KMS-11 (cell line): Measurements from ENCODE around the gene GOLGA6A.

Source experiments
- H2AFZ ChIP-seq: fragments of 200-600 bp; sonication (generic); 2 replicates; pipeline ENCODE4 v1.6.1; 2016; ENCODE audit warnings: antibody characterized with exemption, mixed run types, low read depth
- H3K27ac ChIP-seq: fragments of 200-600 bp; sonication (generic); 2 replicates; pipeline ENCODE4 v1.6.1; 2016; ENCODE audit warnings: mild to moderate bottlenecking, mixed run types
- H3K27me3 ChIP-seq: fragments of 200-600 bp; sonication (generic); 2 replicates; pipeline ENCODE4 v1.6.1; 2017; ENCODE audit warnings: mild to moderate bottlenecking, low read depth, mixed run types, moderate library complexity; ENCODE audit not compliant: insufficient read depth
- H3K36me3 ChIP-seq: fragments of 200-600 bp; sonication (generic); 2 replicates; pipeline ENCODE4 v1.6.1; 2017; ENCODE audit warnings: mild to moderate bottlenecking, mixed run types; ENCODE audit not compliant: insufficient read depth
- H3K4me1 ChIP-seq: fragments of 200-600 bp; sonication (generic); 2 replicates; pipeline ENCODE4 v1.6.1; 2016; ENCODE audit warnings: mild to moderate bottlenecking, low read depth, mixed run types; ENCODE audit not compliant: poor library complexity, severe bottlenecking
- H3K4me2 ChIP-seq: fragments of 200-600 bp; sonication (generic); 2 replicates; pipeline ENCODE4 v1.7.0; 2016; ENCODE audit warnings: mild to moderate bottlenecking, mixed run types
- H3K4me3 ChIP-seq: fragments of 200-600 bp; sonication (generic); IDR thresholded peaks from 2 replicates; pipeline ENCODE4 v1.6.1; 2017; ENCODE audit warnings: low read depth, low read length, mixed read lengths; ENCODE audit not compliant: insufficient read depth
- H3K79me2 ChIP-seq: fragments of 200-600 bp; sonication (generic); 2 replicates; pipeline ENCODE4 v1.6.1; 2016; ENCODE audit warnings: low read depth, mixed run types; ENCODE audit not compliant: insufficient read depth
- H3K9ac ChIP-seq: fragments of 200-600 bp; sonication (generic); 2 replicates; pipeline ENCODE4 v1.6.1; 2016; ENCODE audit warnings: mild to moderate bottlenecking, mixed run types
- H4K20me1 ChIP-seq: fragments of 200-600 bp; sonication (generic); 2 replicates; pipeline ENCODE4 v1.6.1; 2016; ENCODE audit warnings: mild to moderate bottlenecking, mixed run types; ENCODE audit not compliant: insufficient read depth
- CTCF ChIP-seq: fragments of 200-600 bp; sonication (generic); conservative IDR thresholded peaks from 2 replicates; pipeline ENCODE4 v1.6.1; 2017; ENCODE audit warnings: low read depth, mild to moderate bottlenecking, antibody characterized with exemption, low read length, moderate library complexity, mixed read lengths

GOLGA6A gene

GRCh38 chr15:74050556-74051234 lies 31.7 kb downstream of the GOLGA6A start:
- no peak for TF ChIP-seq CTCF
- H3K79me2 ChIP-seq = no peaks in the 10 kb centered on the region
- no peak overlapping the region for H3K27ac ChIP-seq
- H4K20me1 ChIP-seq = no peaks in the 10 kb centered on the region
- H3K4me3 ChIP-seq = no peak overlapping the region
- H3K36me3 ChIP-seq = no peaks in the 10 kb centered on the region
- H2AFZ ChIP-seq = no peak overlapping the region
- H3K4me1 ChIP-seq = peaks cover 8% of the 10 kb centered on the region
- no peak overlapping the region for H3K9ac ChIP-seq
- H3K4me2 ChIP-seq = no peak overlapping the region
- no peaks in the 10 kb centered on the region for H3K27me3 ChIP-seq

- Histone ChIP-seq H2AFZ (no peak overlapping the region), H3K4me1 (peaks cover 8% of the 10 kb centered on the region)
- no peak for TF ChIP-seq CTCF
Observed at GRCh38 chr15:74050127-74050526, 32.2 kb downstream of the GOLGA6A start.

GRCh38 chr15:74046275-74046674 lies 36.1 kb downstream of the GOLGA6A start:
- Histone ChIP-seq H3K4me3 (no peak overlapping the region), H3K27ac (no peak overlapping the region), H3K4me2 (no peak overlapping the region), H2AFZ (no peak overlapping the region), H3K9ac (no peak overlapping the region), H4K20me1 (no peaks in the 10 kb centered on the region), H3K36me3 (no peaks in the 10 kb centered on the region), H3K79me2 (no peaks in the 10 kb centered on the region), H3K4me1 (peaks cover 8% of the 10 kb centered on the region), H3K27me3 (no peaks in the 10 kb centered on the region)
- no peak for TF ChIP-seq CTCF

More at GRCh38 chr15:74050127-74050526, 32.2 kb downstream of the GOLGA6A start:
- no peak overlapping the region for H3K4me2 ChIP-seq
- H3K36me3 ChIP-seq = no peaks in the 10 kb centered on the region
- H4K20me1 ChIP-seq = no peaks in the 10 kb centered on the region
- H3K4me3 ChIP-seq = no peak overlapping the region
- no peak overlapping the region for H3K27ac ChIP-seq
- H3K27me3 ChIP-seq = no peaks in the 10 kb centered on the region
- H3K79me2 ChIP-seq = no peaks in the 10 kb centered on the region
- H3K9ac ChIP-seq = no peak overlapping the region

GRCh38 chr15:74045636-74046274 lies 36.6 kb downstream of the GOLGA6A start:
- Histone ChIP-seq H3K4me1 (peaks cover 8% of the 10 kb centered on the region), H3K9ac (no peak overlapping the region), H4K20me1 (no peaks in the 10 kb centered on the region), H3K36me3 (no peaks in the 10 kb centered on the region), H3K4me3 (no peak overlapping the region), H3K27me3 (no peaks in the 10 kb centered on the region), H3K79me2 (no peaks in the 10 kb centered on the region), H2AFZ (no peak overlapping the region), H3K4me2 (no peak overlapping the region), H3K27ac (no peak overlapping the region)
- no peak for TF ChIP-seq CTCF
